ENCODE results near the gene MBNL1. TPM values are rescaled to one million over a fixed set of nuclear protein-coding genes. Genes with fewer than 3 reads are reported as not detected.

MBNL1 gene
- total and polyA plus RNA-seq, 2 of the 13 experiments (the other 11 are each of a cell fraction or from before 2014, with no cell fraction given): 27.1 to 55.4 TPM

DNA sequence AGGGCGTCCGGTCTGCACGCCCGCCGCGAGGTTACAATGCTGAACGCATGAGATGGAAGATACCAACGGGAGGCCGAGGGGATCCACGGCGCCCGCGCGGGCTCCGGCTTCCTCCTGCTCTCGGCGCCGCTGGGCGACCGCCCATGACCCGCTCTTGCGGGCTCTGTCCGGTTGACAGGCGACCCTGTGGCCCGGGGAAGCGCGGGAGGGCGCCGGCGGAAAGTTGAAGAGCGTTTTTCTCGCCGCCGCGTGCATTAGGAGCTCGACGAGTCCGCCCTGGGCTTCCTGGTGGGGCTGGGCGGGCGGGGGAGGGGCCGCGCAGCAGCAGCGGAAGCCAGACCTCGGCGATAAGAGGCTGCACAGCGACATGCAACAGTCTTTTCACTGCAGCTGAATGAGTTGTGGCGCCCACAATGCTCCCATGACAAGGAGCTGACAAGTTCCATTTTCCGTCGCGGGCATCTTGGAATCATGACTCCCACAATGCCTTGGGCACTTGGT lies at the start of gene MBNL1 (continued):
- TF ChIP-seq ZBTB8A (CRISPR knock-in tag; IDR thresholded peaks at IDR 0.05; ENCODE audit: borderline replicate concordance, low read depth) (no peak), ZMAT3 (CRISPR knock-in tag; conservative IDR thresholded peaks at IDR 0.05) (peak; percentile 73), ZFP36L2 (CRISPR knock-in tag; IDR thresholded peaks at IDR 0.05) (no peak), HES4 (CRISPR knock-in tag; IDR thresholded peaks at IDR 0.05; ENCODE audit: borderline replicate concordance) (0 out of 2 replicates have a peak, but pooled peaks have one; percentile 40), KDM4B (CRISPR knock-in tag; IDR thresholded peaks at IDR 0.05) (no peak), ZNF530 (CRISPR knock-in tag; IDR thresholded peaks at IDR 0.05; ENCODE audit: low read depth) (peak; percentile 52; the same call in 1 of the 2 replicates), HMG20A (CRISPR knock-in tag; IDR thresholded peaks at IDR 0.05; ENCODE audit: borderline replicate concordance) (peak; percentile 36; the same call in 1 of the 2 replicates), ZSCAN30 (CRISPR knock-in tag; IDR thresholded peaks at IDR 0.05) (no peak), ZEB1 (IDR thresholded peaks at IDR 0.05; ENCODE audit: insufficient replicate concordance, low read depth) (no peak), SNAI1 (CRISPR knock-in tag; IDR thresholded peaks at IDR 0.05; ENCODE audit: borderline replicate concordance) (no peak), CEBPZ (IDR thresholded peaks at IDR 0.05; ENCODE audit: low read length) (no peak), CREBL2 (CRISPR knock-in tag; IDR thresholded peaks at IDR 0.05; ENCODE audit: borderline replicate concordance) (no peak), HOXA7 (CRISPR knock-in tag; IDR thresholded peaks at IDR 0.05) (no peak), KAT2B (IDR thresholded peaks at IDR 0.05; ENCODE audit: borderline replicate concordance, low read depth, low read length) (no peak), CC2D1A (CRISPR knock-in tag; IDR thresholded peaks at IDR 0.05) (no peak), HOXA3 (CRISPR knock-in tag; IDR thresholded peaks at IDR 0.05) (peak; percentile 67), RELA (CRISPR knock-in tag; IDR thresholded peaks at IDR 0.05) (no peak), ATM (IDR thresholded peaks at IDR 0.05; ENCODE audit: borderline replicate concordance) (no peak), RNF2 (conservative IDR thresholded peaks at IDR 0.05; ENCODE audit: low read depth) (peak; percentile 84), ZNF557 (CRISPR knock-in tag; IDR thresholded peaks at IDR 0.05) (no peak), ZKSCAN8 (CRISPR knock-in tag; IDR thresholded peaks at IDR 0.05; ENCODE audit: borderline replicate concordance) (no peak), ZNF740 (CRISPR knock-in tag; IDR thresholded peaks at IDR 0.05) (peak; percentile 60; the same call in 1 of the 2 replicates)
- TF ChIP-seq, protein P1, sequence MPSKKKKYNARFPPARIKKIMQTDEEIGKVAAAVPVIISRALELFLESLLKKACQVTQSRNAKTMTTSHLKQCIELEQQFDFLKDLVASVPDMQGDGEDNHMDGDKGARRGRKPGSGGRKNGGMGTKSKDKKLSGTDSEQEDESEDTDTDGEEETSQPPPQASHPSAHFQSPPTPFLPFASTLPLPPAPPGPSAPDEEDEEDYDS (CRISPR knock-in tag; IDR thresholded peaks at IDR 0.05): peak; percentile 72
- TF ChIP-seq, protein P2, sequence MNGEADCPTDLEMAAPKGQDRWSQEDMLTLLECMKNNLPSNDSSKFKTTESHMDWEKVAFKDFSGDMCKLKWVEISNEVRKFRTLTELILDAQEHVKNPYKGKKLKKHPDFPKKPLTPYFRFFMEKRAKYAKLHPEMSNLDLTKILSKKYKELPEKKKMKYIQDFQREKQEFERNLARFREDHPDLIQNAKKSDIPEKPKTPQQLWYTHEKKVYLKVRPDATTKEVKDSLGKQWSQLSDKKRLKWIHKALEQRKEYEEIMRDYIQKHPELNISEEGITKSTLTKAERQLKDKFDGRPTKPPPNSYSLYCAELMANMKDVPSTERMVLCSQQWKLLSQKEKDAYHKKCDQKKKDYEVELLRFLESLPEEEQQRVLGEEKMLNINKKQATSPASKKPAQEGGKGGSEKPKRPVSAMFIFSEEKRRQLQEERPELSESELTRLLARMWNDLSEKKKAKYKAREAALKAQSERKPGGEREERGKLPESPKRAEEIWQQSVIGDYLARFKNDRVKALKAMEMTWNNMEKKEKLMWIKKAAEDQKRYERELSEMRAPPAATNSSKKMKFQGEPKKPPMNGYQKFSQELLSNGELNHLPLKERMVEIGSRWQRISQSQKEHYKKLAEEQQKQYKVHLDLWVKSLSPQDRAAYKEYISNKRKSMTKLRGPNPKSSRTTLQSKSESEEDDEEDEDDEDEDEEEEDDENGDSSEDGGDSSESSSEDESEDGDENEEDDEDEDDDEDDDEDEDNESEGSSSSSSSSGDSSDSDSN (CRISPR knock-in tag; IDR thresholded peaks at IDR 0.05): no peak
